Measurements from ENCODE around the gene MRPL2. TPM values are rescaled to one million over a fixed set of nuclear protein-coding genes. Genes with fewer than 3 reads are reported as not detected.

Gene MRPL2
- total RNA-seq, 1 donor = 20.6 TPM

GRCh38 chr6:43020847-43021246 is 38.4 kb downstream of the MRPL2 start:
- Histone ChIP-seq H2AFZ (ENCODE audit: low read length) (peak overlapping the region; percentile 93), H3K79me2 (ENCODE audit: insufficient read depth, low read length) (peaks cover 78% of the 10 kb centered on the region), H3K9me3 (ENCODE audit: low read depth, low read length) (no peaks in the 10 kb centered on the region), H3K36me3 (ENCODE audit: insufficient read depth, low read length) (peaks cover 61% of the 10 kb centered on the region), H3K4me3 (ENCODE audit: insufficient read depth, low read length) (peak overlapping the region; percentile 97), H3K4me2 (ENCODE audit: insufficient read depth, low read length) (peak overlapping the region; percentile 91), H3K4me1 (ENCODE audit: insufficient read depth, low read length) (peaks cover 26% of the 10 kb centered on the region), H3K27ac (ENCODE audit: low read depth, low read length) (peak overlapping the region; percentile 71), H3K27me3 (ENCODE audit: insufficient read depth, low read length) (no peaks in the 10 kb centered on the region), H4K20me1 (ENCODE audit: insufficient read depth, low read length) (peaks cover 37% of the 10 kb centered on the region)
- peak; percentile 51 for DNase-seq (ENCODE audit: insufficient read length, low spot score, missing footprints)
- TF ChIP-seq, protein P1, sequence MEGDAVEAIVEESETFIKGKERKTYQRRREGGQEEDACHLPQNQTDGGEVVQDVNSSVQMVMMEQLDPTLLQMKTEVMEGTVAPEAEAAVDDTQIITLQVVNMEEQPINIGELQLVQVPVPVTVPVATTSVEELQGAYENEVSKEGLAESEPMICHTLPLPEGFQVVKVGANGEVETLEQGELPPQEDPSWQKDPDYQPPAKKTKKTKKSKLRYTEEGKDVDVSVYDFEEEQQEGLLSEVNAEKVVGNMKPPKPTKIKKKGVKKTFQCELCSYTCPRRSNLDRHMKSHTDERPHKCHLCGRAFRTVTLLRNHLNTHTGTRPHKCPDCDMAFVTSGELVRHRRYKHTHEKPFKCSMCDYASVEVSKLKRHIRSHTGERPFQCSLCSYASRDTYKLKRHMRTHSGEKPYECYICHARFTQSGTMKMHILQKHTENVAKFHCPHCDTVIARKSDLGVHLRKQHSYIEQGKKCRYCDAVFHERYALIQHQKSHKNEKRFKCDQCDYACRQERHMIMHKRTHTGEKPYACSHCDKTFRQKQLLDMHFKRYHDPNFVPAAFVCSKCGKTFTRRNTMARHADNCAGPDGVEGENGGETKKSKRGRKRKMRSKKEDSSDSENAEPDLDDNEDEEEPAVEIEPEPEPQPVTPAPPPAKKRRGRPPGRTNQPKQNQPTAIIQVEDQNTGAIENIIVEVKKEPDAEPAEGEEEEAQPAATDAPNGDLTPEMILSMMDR (IDR thresholded peaks at IDR 0.05; ENCODE audit: extremely low read depth, low read depth, low read length) = no peak

GRCh38 chr6:43020052-43020705 is 39.1 kb downstream of the MRPL2 start:
- Histone ChIP-seq H3K4me2 (ENCODE audit: insufficient read depth, low read length) (no peak overlapping the region), H2AFZ (ENCODE audit: low read length) (no peak overlapping the region), H3K79me2 (ENCODE audit: insufficient read depth, low read length) (peaks cover 84% of the 10 kb centered on the region), H3K27ac (ENCODE audit: low read depth, low read length) (no peak overlapping the region), H3K27me3 (ENCODE audit: insufficient read depth, low read length) (no peaks in the 10 kb centered on the region), H3K4me3 (ENCODE audit: insufficient read depth, low read length) (no peak overlapping the region), H3K36me3 (ENCODE audit: insufficient read depth, low read length) (peaks cover 57% of the 10 kb centered on the region), H3K4me1 (ENCODE audit: insufficient read depth, low read length) (peaks cover 30% of the 10 kb centered on the region), H4K20me1 (ENCODE audit: insufficient read depth, low read length) (peaks cover 40% of the 10 kb centered on the region), H3K9me3 (ENCODE audit: low read depth, low read length) (no peaks in the 10 kb centered on the region)
- no peak for DNase-seq (ENCODE audit: insufficient read length, low spot score, missing footprints)
- TF ChIP-seq, protein P1 (IDR thresholded peaks at IDR 0.05; ENCODE audit: extremely low read depth, low read depth, low read length) = no peak

DNA sequence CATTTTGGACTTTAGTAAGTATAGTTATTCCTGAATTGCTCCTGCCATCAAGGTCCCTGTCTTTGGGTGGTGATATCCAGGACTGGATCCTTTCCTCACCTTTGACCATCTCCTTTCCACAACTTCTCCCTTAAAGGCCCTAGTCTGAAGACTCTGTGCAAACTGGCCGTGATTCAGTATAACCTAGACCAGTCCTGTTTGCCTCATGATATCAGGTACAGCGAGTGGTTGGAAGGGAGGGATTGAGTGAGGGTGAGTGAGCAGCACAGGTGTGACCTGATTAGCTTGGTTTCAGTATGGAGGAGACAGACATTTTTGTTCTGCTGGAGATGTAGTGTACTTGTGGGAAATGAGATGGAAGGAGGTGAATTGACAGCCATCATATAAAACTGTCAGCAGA is 40.1 kb downstream of the MRPL2 start:
- Histone ChIP-seq H2AFZ (ENCODE audit: low read length) (no peak overlapping the region), H3K4me3 (ENCODE audit: insufficient read depth, low read length) (no peak overlapping the region), H3K27ac (ENCODE audit: low read depth, low read length) (no peak overlapping the region), H3K27me3 (ENCODE audit: insufficient read depth, low read length) (no peaks in the 10 kb centered on the region), H3K4me2 (ENCODE audit: insufficient read depth, low read length) (no peak overlapping the region), H3K79me2 (ENCODE audit: insufficient read depth, low read length) (peaks cover 85% of the 10 kb centered on the region), H3K36me3 (ENCODE audit: insufficient read depth, low read length) (peaks cover 48% of the 10 kb centered on the region), H3K4me1 (ENCODE audit: insufficient read depth, low read length) (peaks cover 35% of the 10 kb centered on the region), H3K9me3 (ENCODE audit: low read depth, low read length) (no peaks in the 10 kb centered on the region), H4K20me1 (ENCODE audit: insufficient read depth, low read length) (peaks cover 39% of the 10 kb centered on the region)
- TF ChIP-seq, protein P1 (IDR thresholded peaks at IDR 0.05; ENCODE audit: extremely low read depth, low read depth, low read length) = no peak
- DNase-seq (ENCODE audit: insufficient read length, low spot score, missing footprints) = peak; percentile 63

GRCh38 chr6:43016943-43017334 is 42.3 kb downstream of the MRPL2 start:
- no peak overlapping the region for H2AFZ ChIP-seq (ENCODE audit: low read length)
- TF ChIP-seq, protein P1 (IDR thresholded peaks at IDR 0.05; ENCODE audit: extremely low read depth, low read depth, low read length) = no peak
- peak overlapping the region; percentile 27 for H3K4me3 ChIP-seq (ENCODE audit: insufficient read depth, low read length)
- H3K27ac ChIP-seq (ENCODE audit: low read depth, low read length) = peak overlapping the region; percentile 43
- H3K4me2 ChIP-seq (ENCODE audit: insufficient read depth, low read length) = peak overlapping the region; percentile 58
- H3K36me3 ChIP-seq (ENCODE audit: insufficient read depth, low read length) = peaks cover 44% of the 10 kb centered on the region
- H3K9me3 ChIP-seq (ENCODE audit: low read depth, low read length) = no peaks in the 10 kb centered on the region
- H3K27me3 ChIP-seq (ENCODE audit: insufficient read depth, low read length) = no peaks in the 10 kb centered on the region
- DNase-seq (ENCODE audit: insufficient read length, low spot score, missing footprints) = no peak
- peaks cover 38% of the 10 kb centered on the region for H3K4me1 ChIP-seq (ENCODE audit: insufficient read depth, low read length)
- H3K79me2 ChIP-seq (ENCODE audit: insufficient read depth, low read length) = peaks cover 85% of the 10 kb centered on the region
- peaks cover 32% of the 10 kb centered on the region for H4K20me1 ChIP-seq (ENCODE audit: insufficient read depth, low read length)

All from osteoblast (primary cell).